ENCODE measurements around the gene LLGL1.
"Not testable (repeated sequence)": the region's sequence is repeated elsewhere in the genome, so short reads cannot be mapped to it uniquely, and the experiment has no call there.

LLGL1 gene

GRCh38 chr17:18216906-18217305 is 8.5 kb upstream of the LLGL1 start:
- no CpG with 5 or more reads among the region's 11 CpGs for WGBS (ENCODE audit: insufficient coverage, insufficient read length)
- not testable (repeated sequence) for H3K4me1 ChIP-seq (ENCODE audit: control insufficient read depth, insufficient read depth, low read length); H3K36me3 ChIP-seq (ENCODE audit: control insufficient read depth, insufficient read depth, low read length); H3K27ac ChIP-seq (ENCODE audit: low read length); DNase-seq (ENCODE audit: low read depth, low spot score); H3K27me3 ChIP-seq (ENCODE audit: control insufficient read depth, insufficient read depth, low read length); H3K9me3 ChIP-seq (ENCODE audit: control insufficient read depth, insufficient read depth, low read length); H3K4me3 ChIP-seq (ENCODE audit: low read length)

GRCh38 chr17:18217412-18218015 is 7.9 kb upstream of the LLGL1 start:
- Histone ChIP-seq H3K27ac (ENCODE audit: low read length) (no peak overlapping the region), H3K4me3 (ENCODE audit: low read length) (no peak overlapping the region), H3K36me3 (ENCODE audit: control insufficient read depth, insufficient read depth, low read length) (no peaks in the 10 kb centered on the region), H3K4me1 (ENCODE audit: control insufficient read depth, insufficient read depth, low read length) (no peaks in the 10 kb centered on the region), H3K9me3 (ENCODE audit: control insufficient read depth, insufficient read depth, low read length) (no peaks in the 10 kb centered on the region), H3K27me3 (ENCODE audit: control insufficient read depth, insufficient read depth, low read length) (no peaks in the 10 kb centered on the region)
- DNase-seq (ENCODE audit: low read depth, low spot score): peak; percentile 79
- WGBS (ENCODE audit: insufficient coverage, insufficient read length): no CpG with 5 or more reads among the region's 6 CpGs

GRCh38 chr17:18218756-18219415 is 6.5 kb upstream of the LLGL1 start:
- H3K27me3 ChIP-seq (ENCODE audit: control insufficient read depth, insufficient read depth, low read length): no peaks in the 10 kb centered on the region

GRCh38 chr17:18224053-18224386 is 1.4 kb upstream of the LLGL1 start:
- no peak for DNase-seq (ENCODE audit: low read depth, low spot score)

More at GRCh38 chr17:18218756-18219415, 6.5 kb upstream of the LLGL1 start:
- Histone ChIP-seq H3K27ac (ENCODE audit: low read length) (no peak overlapping the region), H3K4me3 (ENCODE audit: low read length) (no peak overlapping the region), H3K36me3 (ENCODE audit: control insufficient read depth, insufficient read depth, low read length) (no peaks in the 10 kb centered on the region), H3K4me1 (ENCODE audit: control insufficient read depth, insufficient read depth, low read length) (no peaks in the 10 kb centered on the region; the same call in 1 of the 2 replicates), H3K9me3 (ENCODE audit: control insufficient read depth, insufficient read depth, low read length) (no peaks in the 10 kb centered on the region)
- DNase-seq (ENCODE audit: low read depth, low spot score): no peak
- no CpG with 5 or more reads among the region's 4 CpGs for WGBS (ENCODE audit: insufficient coverage, insufficient read length)

GRCh38 chr17:18224387-18225120 is 881 bp upstream of the LLGL1 start:
- no CpG with 5 or more reads among the region's 23 CpGs for WGBS (ENCODE audit: insufficient coverage, insufficient read length)
- H3K4me1 ChIP-seq (ENCODE audit: control insufficient read depth, insufficient read depth, low read length): peaks cover 3% of the 10 kb centered on the region
- DNase-seq (ENCODE audit: low read depth, low spot score): peak; percentile 91
- H3K27ac ChIP-seq (ENCODE audit: low read length): peak overlapping the region; percentile 16
- H3K4me3 ChIP-seq (ENCODE audit: low read length): peak overlapping the region; percentile 28; the same call in 1 of the 2 replicates
- no peaks in the 10 kb centered on the region for H3K27me3 ChIP-seq (ENCODE audit: control insufficient read depth, insufficient read depth, low read length)
- no peaks in the 10 kb centered on the region for H3K36me3 ChIP-seq (ENCODE audit: control insufficient read depth, insufficient read depth, low read length)
- no peaks in the 10 kb centered on the region for H3K9me3 ChIP-seq (ENCODE audit: control insufficient read depth, insufficient read depth, low read length)

More at GRCh38 chr17:18224053-18224386, 1.4 kb upstream of the LLGL1 start:
- no CpG with 5 or more reads among the region's 4 CpGs for WGBS (ENCODE audit: insufficient coverage, insufficient read length)
- Histone ChIP-seq H3K4me3 (ENCODE audit: low read length) (no peak overlapping the region; the same call in 1 of the 2 replicates), H3K4me1 (ENCODE audit: control insufficient read depth, insufficient read depth, low read length) (peaks cover 3% of the 10 kb centered on the region), H3K36me3 (ENCODE audit: control insufficient read depth, insufficient read depth, low read length) (no peaks in the 10 kb centered on the region), H3K27me3 (ENCODE audit: control insufficient read depth, insufficient read depth, low read length) (no peaks in the 10 kb centered on the region), H3K9me3 (ENCODE audit: control insufficient read depth, insufficient read depth, low read length) (no peaks in the 10 kb centered on the region), H3K27ac (ENCODE audit: low read length) (peak overlapping the region; percentile 16)

GRCh38 chr17:18225642-18226283 is 328 bp downstream of the LLGL1 start:
- DNase-seq (ENCODE audit: low read depth, low spot score): no peak
- no peaks in the 10 kb centered on the region for H3K27me3 ChIP-seq (ENCODE audit: control insufficient read depth, insufficient read depth, low read length)
- no peak overlapping the region for H3K27ac ChIP-seq (ENCODE audit: low read length)
- no peaks in the 10 kb centered on the region for H3K36me3 ChIP-seq (ENCODE audit: control insufficient read depth, insufficient read depth, low read length)
- H3K4me3 ChIP-seq (ENCODE audit: low read length): peak overlapping the region; percentile 59
- peaks cover 3% of the 10 kb centered on the region for H3K4me1 ChIP-seq (ENCODE audit: control insufficient read depth, insufficient read depth, low read length)
- no peaks in the 10 kb centered on the region for H3K9me3 ChIP-seq (ENCODE audit: control insufficient read depth, insufficient read depth, low read length)
- WGBS (ENCODE audit: insufficient coverage, insufficient read length): no CpG with 5 or more reads among the region's 57 CpGs

GRCh38 chr17:18226284-18226945 is 980 bp downstream of the LLGL1 start:
- Histone ChIP-seq H3K36me3 (ENCODE audit: control insufficient read depth, insufficient read depth, low read length) (no peaks in the 10 kb centered on the region), H3K9me3 (ENCODE audit: control insufficient read depth, insufficient read depth, low read length) (no peaks in the 10 kb centered on the region), H3K27ac (ENCODE audit: low read length) (no peak overlapping the region), H3K4me1 (ENCODE audit: control insufficient read depth, insufficient read depth, low read length) (peaks cover 4% of the 10 kb centered on the region), H3K4me3 (ENCODE audit: low read length) (peak overlapping the region; percentile 59; the same call in 1 of the 2 replicates), H3K27me3 (ENCODE audit: control insufficient read depth, insufficient read depth, low read length) (no peaks in the 10 kb centered on the region)
- no peak for DNase-seq (ENCODE audit: low read depth, low spot score)
- WGBS (ENCODE audit: insufficient coverage, insufficient read length): no CpG with 5 or more reads among the region's 16 CpGs

GRCh38 chr17:18227635-18228034 is 2.2 kb downstream of the LLGL1 start:
- no peak for DNase-seq (ENCODE audit: low read depth, low spot score)
- WGBS (ENCODE audit: insufficient coverage, insufficient read length): no CpG with 5 or more reads among the region's 5 CpGs
- H3K27ac ChIP-seq (ENCODE audit: low read length): no peak overlapping the region
- H3K4me1 ChIP-seq (ENCODE audit: control insufficient read depth, insufficient read depth, low read length): peaks cover 4% of the 10 kb centered on the region
- no peak overlapping the region for H3K4me3 ChIP-seq (ENCODE audit: low read length)
- H3K36me3 ChIP-seq (ENCODE audit: control insufficient read depth, insufficient read depth, low read length): no peaks in the 10 kb centered on the region
- H3K9me3 ChIP-seq (ENCODE audit: control insufficient read depth, insufficient read depth, low read length): no peaks in the 10 kb centered on the region
- no peaks in the 10 kb centered on the region for H3K27me3 ChIP-seq (ENCODE audit: control insufficient read depth, insufficient read depth, low read length)

- DNase-seq (ENCODE audit: low read depth, low spot score): no peak
- Histone ChIP-seq H3K27me3 (ENCODE audit: control insufficient read depth, insufficient read depth, low read length) (no peaks in the 10 kb centered on the region), H3K36me3 (ENCODE audit: control insufficient read depth, insufficient read depth, low read length) (no peaks in the 10 kb centered on the region), H3K27ac (ENCODE audit: low read length) (no peak overlapping the region), H3K4me1 (ENCODE audit: control insufficient read depth, insufficient read depth, low read length) (peaks cover 4% of the 10 kb centered on the region), H3K9me3 (ENCODE audit: control insufficient read depth, insufficient read depth, low read length) (no peaks in the 10 kb centered on the region), H3K4me3 (ENCODE audit: low read length) (no peak overlapping the region)
- no CpG with 5 or more reads among the region's 10 CpGs for WGBS (ENCODE audit: insufficient coverage, insufficient read length)
Observed at GRCh38 chr17:18228176-18228682, 2.8 kb downstream of the LLGL1 start.

GRCh38 chr17:18229254-18229653 is 3.8 kb downstream of the LLGL1 start:
- Histone ChIP-seq H3K27me3 (ENCODE audit: control insufficient read depth, insufficient read depth, low read length) (no peaks in the 10 kb centered on the region), H3K36me3 (ENCODE audit: control insufficient read depth, insufficient read depth, low read length) (peaks cover 6% of the 10 kb centered on the region), H3K9me3 (ENCODE audit: control insufficient read depth, insufficient read depth, low read length) (no peaks in the 10 kb centered on the region), H3K4me1 (ENCODE audit: control insufficient read depth, insufficient read depth, low read length) (0 out of 2 replicates have a peak, but pooled peaks cover 1% of the 10 kb centered on the region), H3K27ac (ENCODE audit: low read length) (no peak overlapping the region), H3K4me3 (ENCODE audit: low read length) (no peak overlapping the region)
- WGBS (ENCODE audit: insufficient coverage, insufficient read length): no CpG with 5 or more reads among the region's 4 CpGs
- no peak for DNase-seq (ENCODE audit: low read depth, low spot score)
